ENCODE measurements around the gene ARHGEF19.
"Not testable (repeated sequence)": the region's sequence is repeated elsewhere in the genome, so short reads cannot be mapped to it uniquely, and the experiment has no call there.

The ARHGEF19 gene

DNA sequence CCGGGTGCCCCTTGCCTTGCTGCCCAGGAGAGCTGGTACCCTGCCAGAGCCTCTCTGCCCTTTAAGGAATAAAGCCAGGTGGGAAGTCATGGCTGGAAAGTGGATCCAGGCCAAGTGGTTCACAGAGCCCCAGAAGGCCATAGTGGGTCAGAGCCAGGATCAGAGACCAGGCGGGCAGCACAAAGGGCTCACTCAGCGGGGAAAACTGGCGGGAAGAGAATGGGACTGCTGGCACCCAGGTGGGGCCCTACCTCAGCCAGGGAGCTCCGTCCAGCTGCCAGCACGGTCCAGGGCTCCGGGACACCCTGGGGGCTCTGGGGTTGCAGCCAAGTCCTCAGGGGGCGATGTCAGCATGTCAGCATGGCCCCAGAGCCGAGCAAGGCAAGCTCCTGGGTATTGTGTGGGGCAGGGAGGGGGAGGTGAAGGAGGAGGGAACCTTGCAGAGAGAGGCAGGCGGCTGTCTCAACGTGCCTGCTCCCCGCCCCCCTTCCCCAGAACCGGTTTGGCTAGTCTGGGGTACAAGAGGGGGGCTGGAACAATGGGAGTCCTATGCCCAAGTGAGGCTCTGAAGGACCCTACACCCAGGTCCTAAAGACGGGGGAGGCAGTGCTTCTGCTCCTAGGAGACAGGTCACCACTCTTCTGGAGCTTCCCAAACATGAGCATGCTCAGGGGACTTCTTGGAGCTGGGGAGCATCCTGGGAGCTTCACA, at the start of gene ARHGEF19:
ARHGEF19 (minus strand) TSS at position 402 of the 711 bp plus-strand sequence. CDS start 3,598 bp downstream, outside the sequence.
- DNase-seq, result no peak

DNA sequence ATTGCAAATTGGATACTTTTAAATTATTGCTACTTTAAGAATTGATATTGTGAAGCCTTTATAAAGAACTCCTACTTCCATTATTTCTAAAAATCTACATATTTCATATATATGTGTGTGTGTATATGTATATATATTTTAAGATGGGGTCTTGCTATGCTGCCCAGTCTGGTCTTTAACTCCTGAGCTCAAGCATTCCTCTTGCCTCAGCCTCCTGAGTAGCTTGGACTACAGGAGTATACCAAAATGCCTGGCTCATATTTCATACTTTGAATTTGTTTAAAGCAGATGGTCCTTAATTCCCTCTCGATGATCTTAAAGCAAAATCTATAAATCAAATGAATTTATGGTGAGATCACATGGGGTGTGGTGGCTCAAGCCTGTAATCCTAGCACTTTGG, 49.6 kb upstream of the ARHGEF19 start:
- DNase-seq, result no peak

DNA sequence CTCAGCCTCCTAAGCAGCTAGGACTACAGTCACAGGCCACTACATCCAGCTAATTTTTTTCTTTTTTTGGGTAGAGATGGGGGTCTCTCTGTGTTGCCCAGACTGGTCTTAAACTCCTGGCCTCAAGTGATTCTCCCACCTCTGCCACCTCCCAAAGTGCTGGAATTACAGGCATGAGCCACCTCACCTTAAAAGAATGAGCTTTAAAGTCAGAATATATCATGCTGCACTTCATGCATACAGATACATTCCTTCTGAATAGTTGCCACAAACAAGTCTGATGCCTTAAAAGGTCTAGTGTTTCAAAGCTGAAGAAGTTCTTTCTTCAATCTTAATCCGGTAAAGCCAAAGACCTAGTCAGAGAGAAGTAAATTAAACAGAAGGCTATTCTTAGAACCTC, 48.4 kb upstream of the ARHGEF19 start:
- DNase-seq, result no peak

DNA sequence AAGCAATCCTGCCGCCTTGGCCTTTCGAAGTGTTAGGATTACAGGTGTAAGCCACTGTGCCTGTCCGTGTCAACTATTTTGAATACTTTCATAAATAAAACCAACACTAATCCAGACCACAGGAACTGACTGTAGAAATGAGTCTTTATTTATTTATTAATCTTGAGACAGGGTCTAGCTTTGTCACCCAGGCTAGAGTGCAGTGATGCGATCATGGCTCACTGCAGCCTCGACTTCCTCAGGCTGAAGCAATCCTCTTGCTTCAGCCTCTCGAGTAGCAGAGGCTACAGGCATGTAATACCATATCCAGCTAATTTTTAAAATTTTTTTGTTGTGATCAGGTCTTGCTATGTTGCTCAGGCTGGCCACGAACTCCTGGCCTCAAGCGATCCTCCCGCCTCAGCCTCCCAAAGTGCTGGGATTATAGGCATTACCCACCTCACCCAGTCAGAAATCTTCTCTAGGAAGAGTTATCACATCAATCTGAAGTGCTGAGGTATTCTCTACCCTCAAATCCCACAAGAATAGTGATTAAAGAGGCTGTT, 46.2 kb upstream of the ARHGEF19 start:
- no peak for DNase-seq

DNA sequence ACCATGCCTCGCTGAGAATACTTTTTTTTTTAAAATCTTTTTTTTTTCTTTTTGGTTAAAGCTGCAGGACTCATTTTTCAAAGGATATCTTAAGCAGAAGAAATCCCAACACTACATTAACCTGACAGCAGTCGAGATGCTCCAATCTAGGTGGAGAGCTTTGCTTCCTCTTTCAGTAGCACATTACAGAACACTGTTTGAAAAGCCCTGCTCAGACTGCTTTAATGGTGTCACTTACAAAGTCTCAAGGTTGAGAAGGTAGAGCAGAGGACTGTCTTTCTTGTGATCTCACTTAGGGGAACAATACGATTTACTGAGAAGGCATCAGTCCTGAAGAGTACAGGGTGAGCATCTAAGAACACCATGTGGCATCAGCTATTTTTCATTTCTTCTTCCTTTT, 45.5 kb upstream of the ARHGEF19 start:
- no peak for DNase-seq

DNA sequence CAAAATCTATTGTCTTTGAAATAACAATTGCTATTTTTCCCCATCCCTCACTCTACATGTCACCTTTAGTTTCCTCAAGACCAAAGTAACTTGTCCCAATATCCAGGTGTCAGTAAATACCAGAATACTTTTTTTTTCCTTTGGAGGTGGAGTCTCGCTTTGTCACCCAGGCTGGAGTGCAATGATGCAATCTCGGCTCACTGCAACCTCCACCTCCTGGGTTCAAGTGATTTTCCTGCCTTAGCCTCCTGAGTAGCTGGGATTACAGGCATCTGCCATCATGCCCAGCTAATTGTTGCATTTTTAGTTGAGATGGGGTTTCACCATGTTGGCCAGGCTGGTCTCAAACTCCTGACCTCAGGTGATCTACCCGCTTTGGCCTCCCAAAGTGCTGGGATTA, 45.1 kb upstream of the ARHGEF19 start:
- DNase-seq, result not testable (repeated sequence)

DNA sequence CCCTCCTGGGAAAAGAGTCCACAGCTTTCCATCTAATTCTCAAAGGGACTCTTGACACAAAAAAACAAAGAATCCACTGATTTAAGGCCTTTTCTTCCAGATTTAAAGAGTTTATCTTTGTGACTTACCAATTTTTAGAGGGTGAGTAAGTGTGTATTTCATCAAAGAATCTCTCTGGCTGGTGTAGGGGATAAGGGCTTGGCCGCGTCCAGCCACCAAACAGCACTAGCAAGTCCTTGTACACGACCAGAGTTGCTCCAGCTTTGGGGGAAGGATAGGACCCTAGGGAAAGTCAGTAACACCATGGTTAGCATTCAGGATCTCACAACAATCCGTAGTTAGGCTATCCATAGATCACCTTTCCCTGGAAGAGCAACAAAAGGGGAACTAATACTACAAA, 44.0 kb upstream of the ARHGEF19 start:
- DNase-seq, result no peak

DNA sequence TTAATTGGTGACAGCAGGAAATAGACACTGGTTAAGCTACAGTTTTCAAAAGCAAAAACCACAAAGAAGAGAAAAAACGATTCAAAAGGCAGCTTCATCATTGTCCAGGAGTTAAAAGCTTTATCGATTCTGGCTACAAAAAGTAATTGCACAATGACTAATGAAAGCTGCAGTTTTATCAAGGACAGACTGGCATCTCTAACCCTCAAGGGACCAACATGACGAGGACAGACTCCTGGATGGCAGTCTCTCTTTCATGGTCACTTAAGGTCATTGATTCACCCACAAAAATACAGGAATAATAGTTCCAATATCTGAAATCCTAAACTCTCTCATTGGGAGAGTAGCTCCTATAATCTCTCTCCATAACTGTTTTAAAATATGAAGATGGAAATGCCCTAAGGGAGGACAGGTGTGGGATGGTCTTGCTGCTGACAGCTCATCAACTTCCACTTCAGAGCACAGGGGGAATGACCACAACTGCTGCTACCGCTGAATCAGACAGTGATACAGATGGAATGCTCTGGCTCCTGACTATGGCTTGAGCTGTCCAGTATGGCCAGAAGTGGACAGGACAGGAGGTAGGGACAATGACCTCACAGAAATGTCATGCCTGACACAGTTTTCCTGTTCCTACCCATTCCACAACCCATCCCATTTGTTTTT, 41.9 kb upstream of the ARHGEF19 start:
- no peak for DNase-seq

DNA sequence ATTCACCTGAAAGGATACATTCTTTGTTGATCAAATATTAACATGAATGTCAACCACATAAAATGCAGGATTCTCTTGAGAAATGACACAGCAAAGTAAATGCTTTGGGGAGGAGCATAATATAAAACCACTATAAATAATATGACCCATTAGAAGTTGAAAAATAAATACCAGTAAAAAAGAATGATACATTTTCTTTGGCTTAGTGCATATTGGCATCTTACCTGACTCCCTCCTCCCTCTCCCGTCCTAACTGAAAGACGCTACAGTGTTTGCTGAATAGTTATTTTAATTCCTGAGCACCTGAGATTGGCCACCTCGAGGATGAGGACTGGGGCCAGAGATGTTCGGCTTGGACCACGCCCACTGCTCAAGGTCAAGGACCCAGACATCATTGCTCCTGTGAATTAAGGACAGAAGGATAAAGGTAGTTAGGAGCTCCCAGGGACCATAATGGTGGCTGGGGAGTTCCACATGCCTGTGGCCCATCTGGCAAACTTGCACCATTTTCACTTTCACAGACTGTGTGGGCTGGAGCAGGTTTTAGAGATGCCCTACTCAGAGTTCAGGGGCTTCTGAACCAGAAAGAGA, 41.0 kb upstream of the ARHGEF19 start:
- no peak for DNase-seq

DNA sequence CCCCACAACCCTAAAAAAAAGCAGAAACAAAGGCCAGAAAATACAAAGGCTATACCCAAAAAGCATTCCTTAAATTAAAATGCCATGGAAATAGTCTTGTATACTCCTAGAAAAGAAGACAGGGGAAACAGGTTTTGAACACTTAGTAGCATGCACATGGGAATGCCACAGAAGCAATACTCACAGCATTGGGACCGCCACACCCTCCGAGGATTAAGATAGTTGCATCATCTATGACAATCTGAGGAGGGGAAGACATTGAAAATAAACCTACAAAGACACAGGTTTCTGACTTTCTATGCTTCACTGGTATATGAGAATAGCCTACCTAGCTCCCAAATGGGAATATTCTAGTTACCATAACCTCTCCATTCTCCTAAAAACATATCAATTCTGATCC, 40.5 kb upstream of the ARHGEF19 start:
- DNase-seq, result no peak

DNA sequence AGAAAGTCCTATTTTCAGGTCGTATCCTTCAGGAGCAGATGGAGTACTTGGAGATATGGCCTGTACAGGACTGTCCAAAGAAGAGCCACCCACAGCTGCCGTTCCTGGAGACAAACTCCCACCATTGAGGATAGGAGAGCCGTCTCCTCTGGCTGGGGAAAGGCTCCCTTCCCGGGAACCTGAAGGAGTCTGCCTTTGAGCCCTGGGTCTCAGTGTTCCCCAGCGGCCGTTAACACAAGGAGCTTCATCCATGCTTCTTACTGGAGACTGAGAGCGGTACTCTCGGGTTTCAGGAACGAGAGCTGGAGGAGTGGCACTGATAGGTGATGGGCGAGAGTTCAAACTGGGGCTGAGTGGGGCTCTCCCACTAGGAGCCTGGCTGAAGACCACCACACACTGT, 38.9 kb upstream of the ARHGEF19 start:
- DNase-seq, result no peak

DNA sequence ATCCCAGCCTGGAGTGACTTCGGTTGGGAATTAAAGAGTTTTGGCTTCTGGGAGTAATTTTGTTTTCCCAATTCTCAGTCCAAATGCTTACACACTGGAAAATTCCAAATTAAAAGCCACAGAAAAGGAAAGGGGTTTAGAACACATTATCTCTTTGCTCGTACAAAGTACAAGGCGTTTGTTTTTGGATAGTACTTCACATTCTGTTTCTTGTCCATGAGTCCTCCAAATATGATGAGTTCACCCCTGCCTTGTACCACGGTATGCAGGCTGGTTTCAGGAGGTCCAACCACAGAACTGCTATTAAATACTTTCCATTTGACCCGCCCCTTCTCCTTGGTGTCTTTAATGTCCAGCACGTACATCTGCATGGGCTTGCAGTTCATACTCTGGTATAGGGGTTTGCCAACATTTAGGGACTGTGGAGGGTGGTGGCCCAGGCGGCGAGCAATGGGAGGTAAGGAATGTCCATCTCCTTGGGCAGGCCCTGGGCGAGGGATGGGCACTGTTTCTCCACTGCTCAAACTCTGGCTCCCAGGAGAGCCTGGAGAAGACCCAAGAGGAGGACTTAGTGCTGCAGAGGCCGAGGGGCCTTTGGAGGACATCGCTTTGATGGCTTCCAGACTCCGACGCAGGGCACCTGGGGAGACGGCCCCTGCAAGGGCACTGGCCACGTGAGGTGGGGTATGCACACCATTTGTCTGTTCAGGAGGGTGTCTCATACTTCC, 38.2 kb upstream of the ARHGEF19 start:
- DNase-seq, result no peak

DNA sequence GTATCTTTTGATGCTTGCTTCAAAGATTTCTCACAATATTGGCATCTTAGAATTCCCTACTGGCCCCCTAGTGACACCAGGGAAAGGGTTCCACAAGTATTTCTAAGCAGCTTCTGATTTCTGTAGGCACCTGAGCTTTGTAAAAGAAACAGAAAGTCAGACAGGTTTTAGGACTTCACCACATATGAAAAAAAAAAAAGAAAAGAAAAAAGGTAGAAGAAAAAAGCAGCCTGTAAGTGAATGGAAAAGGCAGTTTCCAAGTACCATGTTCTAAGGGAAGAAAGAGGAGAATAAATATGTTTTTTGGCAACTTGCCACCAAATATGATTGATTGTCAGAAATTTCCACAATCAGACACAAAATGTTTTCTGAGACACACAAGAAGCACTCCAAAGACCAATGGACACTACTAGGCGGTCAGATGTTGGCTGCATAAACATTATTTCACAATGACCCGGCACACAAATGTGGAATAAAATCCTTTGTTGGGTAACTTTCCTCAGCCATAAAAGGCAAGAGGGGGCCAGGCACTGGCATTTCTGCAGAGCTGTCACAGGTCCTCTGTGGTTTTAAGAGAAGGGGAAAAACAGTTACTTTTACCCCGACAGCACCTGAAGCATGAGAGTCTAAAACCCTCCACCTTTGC, 37.3 kb upstream of the ARHGEF19 start:
- DNase-seq, result no peak

DNA sequence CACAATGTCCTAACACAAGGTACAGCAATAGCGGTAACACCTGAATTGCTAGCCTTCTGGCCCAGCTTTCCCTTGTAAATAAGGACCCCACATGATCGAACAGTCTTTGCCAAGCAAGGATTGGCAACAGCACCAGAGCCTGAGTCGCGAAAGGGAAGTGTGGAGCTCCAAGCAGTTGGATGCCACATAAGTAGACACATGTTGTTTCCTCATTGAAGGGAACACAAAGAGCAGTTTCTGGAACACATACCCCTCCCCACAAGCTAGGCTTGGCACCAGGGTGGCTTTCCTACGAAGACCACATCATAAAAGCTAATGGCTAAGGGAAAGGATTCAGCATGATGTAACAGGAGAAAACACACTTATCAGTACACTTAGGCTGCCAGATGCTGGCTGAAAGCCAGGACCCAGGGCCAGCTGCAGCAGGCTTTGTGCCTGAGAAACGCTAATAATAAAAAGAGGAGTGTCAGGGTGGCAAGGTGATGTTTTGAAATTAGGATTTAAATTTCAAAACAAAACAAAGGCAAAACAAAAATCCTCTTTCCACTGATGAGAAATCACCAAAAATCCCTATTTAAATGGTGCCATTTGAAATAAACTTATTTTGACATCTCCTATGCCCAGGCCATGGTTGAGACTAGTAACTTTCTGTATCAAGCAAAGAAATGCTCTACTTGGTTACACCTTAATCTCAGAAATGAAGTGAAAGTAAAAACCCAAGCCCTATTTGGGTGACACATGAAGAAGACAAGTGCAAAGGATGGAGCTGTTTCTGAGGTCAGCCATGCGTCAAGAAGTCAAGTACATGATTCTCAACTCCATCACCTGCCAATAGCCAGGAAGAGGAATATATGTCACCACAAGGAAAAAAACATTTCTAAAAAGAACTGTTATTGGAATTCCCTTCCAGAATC, 36.4 kb upstream of the ARHGEF19 start:
- peak; percentile 75 to 80 for DNase-seq

DNA sequence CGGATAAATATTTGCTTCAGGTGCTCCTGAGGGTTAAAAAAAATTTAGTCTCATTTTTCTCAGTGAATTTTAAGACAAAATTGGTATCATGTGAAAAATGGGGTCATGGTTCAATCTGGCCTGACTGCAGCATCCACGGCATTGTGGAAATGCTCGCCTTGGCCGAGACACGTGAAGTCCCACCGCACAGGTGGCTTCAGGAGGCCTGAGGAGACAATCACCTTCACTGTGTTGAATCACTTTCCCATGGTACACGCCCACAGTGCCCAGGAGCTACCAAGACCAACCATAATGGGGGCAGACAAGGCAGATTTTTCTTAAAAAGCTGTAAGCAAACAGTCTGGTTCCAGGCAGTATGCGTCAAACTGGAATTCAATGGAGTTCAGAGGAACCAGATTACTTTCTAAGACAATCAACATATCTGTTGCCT, 35.6 kb upstream of the ARHGEF19 start:
- no peak for DNase-seq

DNA sequence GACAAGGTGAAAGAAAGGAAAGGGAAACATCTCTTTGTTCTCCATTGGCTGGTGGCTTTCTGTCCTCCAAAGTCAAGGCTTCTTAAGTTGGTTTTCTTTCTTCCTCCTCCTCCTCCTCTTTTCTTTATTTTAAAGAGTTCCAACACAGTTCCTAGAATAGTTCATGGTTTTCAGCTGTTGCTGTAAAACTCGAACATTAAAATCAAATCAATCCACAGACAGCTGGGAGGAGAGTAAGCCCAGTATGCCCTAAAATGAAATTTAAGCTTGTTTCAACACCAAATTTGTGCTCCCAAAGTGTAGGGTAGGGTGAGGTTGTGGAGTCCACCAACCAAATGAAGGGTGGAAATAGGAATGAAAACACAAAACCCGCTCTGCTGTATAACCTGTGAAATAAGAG, 35.0 kb upstream of the ARHGEF19 start:
- no peak for DNase-seq

DNA sequence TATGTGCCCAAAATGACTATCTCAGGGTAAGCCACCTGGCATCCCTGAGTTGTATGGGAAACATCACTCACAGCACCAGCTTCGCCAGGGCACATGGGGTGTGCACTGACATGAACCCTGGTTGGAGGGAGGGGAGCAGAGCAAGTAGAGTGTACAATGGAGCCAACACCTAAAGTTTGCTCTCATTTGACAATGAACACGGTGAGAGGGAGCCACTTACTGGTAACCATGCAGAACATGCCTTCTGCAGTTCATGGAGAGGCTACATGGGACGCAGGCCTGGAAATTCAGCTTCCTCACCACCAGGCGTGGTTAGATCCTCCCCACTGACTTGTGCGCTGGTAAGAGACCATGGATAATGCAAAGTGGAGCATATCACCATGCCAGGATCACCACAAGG, 34.5 kb upstream of the ARHGEF19 start:
- no peak for DNase-seq

DNA sequence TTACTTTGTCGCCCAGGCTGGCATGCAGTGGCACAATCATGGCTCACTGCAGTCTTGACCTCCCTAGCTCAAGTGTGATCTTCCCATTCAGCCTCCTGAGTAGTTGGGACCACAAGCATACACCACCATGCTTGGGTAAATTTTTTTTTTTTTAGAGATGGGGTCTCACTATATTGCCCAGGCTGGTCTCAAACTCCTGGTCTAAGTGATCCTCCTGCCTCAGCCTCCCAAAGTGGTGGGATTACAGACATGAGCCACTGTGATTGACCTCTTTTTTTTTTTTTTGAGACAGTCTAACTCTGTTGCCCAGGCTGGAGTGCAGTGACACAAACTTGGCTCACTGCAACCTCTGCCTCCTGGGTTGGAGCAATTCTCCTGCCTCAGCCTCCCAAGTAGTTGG, 33.8 kb upstream of the ARHGEF19 start:
- DNase-seq, result not testable (repeated sequence)

DNA sequence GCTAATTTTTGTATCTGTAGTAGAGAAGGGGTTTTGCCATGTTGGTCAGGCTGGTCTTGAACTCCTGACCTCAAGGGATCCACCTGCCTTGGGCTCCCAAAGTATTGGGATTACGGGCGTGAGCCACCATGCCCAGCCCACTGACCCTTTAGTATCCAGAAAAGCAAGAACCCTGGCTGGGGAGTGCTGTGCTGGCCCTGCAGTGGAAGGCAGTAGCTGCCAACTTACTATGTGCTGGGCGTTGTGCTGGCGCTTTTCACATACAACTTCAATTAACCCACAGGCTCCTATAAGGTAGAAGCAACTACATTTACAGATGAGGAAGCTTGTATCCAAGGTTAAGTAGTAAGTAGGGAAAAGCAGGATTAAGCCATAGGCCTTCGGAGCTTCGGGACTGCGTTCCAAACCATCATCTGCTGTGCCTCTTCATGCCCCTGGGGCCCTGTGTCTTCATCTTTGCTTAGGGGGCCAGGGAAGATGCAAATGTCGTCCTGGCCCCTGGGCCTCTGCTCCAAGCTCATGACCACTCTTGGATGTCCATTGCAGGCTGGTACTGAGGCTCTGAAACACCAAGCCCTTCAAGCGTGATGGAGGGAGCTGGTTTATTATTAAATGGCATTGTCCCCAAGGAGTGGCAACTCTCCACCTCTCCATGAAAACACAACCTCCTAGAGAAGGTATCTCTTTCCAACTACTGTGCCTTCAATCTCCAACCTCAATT, 33.2 kb upstream of the ARHGEF19 start:
- DNase-seq, result no peak

DNA sequence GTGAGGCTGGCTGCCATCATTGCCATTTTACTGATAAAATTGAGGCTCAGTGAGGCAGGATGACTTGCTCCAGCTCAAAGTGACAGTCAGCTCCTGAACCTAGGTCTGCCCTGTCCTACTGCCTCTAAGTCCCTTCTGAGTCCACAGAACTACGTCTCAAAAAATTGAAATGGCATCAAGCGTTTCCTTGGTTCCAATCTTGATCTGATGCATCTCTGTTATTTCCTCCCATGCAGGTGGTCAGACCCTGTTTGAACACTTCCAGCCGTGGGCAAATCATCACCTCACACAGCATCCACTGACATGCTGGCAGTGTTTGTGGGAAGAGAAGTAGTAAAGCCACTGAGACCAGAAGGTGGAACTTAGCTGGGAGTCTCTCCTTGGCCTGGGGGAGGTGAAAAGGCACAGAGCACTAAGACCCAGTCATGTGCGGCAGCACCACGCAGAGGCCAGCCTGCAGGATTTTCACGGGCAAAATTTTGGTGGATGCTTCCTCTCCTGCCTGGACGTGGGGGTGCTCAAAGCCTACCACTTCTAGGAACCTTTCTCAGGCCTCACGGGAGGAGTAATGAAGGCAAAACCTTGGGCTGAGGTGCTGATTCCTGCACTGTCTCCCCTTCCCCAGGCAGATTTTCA, 32.3 kb upstream of the ARHGEF19 start:
- no peak for DNase-seq
